GM18511 (cell line): ENCODE data around the gene SASH1.
"Not testable (repeated sequence)": the region's sequence is repeated elsewhere in the genome, so short reads cannot be mapped to it uniquely, and the experiment has no call there.

Experiments used
- ATAC-seq: cut with Tn5 transposase; IDR thresholded peaks from one replicate; pipeline ENCODE4 v1.9.1; 2021; ENCODE audit warnings: mild to moderate bottlenecking, moderate library complexity; ENCODE audit not compliant: unreplicated experiment

SASH1 gene

DNA sequence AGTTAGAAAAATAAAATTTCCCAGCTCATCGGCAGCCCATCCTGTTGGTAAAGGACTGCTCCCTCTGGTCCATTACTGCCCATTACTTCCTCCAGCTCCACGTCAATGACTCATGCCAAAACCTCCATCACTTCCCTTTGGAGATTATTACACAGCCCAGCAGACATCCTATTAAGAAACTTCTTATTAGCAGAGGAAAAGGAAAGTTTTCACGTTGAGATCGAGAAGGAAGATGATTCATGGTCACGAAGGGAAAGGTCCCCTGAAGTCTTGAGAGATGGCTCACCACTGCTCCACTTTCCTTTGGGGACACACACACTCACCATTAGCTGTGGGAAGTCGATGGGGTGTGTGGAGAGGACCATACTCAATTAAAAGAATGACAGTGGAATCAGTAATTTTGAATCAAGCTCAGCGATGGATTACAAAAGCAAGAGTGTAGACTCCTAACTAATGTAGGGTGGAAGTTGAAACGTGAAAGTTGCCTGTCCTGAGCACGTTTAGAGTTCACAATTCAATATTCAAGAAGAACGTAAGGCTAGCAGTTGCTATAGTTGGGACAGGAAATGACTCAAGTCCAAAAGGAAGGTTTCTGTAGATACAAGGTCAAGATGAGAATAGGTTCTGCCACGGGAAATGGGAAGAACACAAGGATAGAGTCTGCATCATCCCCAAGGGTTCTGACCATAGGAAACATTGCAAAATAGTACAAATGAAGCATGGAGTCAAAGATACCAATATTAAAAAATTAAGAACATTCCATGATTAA lies 21.6 kb downstream of the SASH1 start:
- ATAC-seq = no peak

DNA sequence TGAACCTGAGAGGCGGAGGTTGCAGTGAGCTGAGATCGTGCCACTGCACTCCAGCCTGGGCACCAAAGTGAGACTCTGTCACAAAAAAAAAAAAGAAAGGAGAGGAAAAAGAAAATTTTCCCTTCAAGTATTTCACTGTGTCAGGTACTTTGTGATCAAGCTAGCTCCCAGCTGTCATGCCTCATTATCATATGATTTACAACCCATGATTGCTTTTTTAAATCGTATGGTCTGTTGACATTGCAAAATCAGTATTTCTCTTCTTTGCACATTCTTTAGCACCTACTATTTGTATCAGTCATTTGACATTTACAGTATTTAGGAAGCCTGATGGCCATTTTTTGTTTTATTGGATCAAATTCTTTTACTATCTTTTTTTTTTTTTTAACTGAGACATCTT lies 22.4 kb downstream of the SASH1 start:
- ATAC-seq = no peak

DNA sequence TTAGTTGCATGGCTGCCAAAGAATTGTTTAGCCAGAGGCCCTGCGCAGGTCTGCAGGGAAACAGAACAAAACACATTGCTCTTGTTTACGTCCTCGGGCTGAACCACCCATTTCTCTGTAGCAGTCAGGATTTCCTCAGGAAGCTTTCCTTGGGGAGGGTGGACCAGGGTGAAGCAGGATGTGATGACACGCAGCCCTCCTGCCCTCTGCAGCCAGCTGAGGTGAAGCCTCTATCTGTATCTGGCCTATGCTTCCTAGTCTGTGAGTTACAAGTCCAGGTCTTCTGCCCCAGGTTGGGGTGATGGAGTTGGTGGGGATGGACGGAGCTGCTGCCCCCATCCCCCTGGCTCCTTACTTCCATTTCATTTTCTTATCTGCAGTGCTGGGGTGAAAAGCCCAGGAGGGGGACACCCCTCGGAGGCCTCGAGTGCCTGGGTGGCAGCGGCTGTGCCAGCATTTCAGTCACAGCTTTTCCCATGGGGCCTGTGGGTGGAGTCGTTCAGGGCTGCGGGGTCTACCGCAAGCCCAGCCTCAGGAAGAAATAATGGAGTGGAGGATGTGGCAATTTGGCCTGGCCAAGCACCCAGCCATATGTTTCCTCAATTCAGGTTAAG lies 24.9 kb downstream of the SASH1 start:
- peak; percentile 51 for ATAC-seq

DNA sequence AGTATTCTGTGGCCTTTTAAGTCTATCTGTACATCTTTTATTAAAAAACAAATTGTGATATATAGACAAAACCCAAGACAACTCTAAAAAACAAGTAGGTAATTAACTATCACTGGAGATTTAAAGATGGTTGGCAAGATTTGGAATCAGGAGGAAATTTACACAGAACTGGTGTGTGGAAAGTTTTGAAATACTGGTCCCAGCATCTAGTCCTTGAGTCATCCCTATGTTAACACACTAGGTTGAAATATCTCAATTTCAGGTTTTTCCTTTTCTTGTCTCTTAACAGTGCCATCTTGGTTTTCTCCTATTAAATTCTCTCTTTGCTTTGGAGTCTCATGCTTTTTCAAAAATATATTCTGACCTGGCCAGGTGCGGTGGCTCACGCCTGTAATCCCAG lies 27.5 kb downstream of the SASH1 start:
- ATAC-seq = no peak

DNA sequence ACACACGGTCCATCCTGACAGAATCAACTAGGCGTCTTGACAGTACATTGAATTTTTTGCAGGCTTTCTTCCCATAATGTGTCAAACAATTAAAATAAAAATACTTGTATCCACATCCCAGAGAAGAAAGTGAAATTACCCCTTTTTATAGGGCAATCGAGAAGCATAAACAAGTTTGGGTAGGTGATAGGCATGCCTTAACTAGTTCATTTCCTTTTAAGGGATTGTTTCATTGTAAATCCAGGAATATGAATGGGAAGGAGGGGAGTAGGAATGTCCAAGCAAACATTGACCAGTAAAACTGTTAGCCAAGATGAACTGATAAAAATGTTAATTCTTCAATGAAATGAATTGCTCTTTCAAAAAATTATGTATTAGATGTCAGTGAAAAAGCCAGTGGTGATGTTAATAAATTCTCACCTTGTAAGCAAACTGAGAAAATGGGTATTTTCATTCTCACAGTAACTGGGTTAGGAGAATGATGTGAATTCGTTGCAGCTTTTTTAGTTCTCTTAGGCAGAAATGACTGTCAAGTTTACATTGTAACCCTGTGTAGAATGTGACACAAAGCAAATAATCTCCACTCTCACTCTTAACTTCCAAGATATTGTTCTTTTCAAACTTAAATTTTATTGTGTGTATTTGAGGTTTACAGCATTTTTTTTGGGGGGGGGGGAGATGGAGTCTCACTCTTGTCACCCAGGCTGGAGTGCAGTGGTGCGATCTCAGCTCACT lies 31.6 kb downstream of the SASH1 start:
- ATAC-seq = no peak

DNA sequence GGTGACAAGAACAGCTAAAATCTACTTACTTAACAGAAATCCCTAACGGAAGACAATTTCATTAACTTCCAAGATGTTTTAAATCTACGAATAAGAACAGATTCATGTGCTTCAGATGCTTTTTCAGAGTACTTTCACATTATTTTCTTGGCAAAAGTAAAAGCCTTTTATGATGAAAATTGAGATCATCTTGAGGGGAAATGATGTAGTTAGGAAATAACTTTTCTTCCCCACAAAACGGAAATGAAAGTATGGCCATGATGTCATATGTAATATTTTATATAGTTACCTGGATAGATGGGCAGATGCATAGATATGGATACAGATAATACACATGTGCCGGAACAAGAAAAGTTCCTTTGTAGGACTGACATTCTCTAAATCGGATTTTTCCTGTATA lies 32.8 kb downstream of the SASH1 start:
- no peak for ATAC-seq

DNA sequence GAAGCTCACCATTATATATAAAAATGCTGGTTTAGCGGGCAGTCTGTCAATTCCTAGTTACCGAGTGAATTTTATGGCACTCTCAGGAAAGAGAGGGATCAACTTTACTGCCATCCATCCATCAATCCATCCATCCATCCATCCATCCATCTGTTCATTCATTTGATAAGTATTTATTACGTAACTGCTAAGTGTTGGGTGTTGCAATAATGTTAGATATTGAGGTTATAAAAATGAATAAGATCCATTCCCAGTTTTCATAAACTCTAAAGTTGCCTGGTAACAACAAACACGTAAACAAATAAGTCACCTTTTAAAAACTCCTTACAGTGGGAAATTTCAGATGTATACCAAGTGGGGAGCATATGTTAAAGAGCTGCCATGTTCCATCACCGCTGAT lies 36.8 kb downstream of the SASH1 start:
- ATAC-seq = no peak

DNA sequence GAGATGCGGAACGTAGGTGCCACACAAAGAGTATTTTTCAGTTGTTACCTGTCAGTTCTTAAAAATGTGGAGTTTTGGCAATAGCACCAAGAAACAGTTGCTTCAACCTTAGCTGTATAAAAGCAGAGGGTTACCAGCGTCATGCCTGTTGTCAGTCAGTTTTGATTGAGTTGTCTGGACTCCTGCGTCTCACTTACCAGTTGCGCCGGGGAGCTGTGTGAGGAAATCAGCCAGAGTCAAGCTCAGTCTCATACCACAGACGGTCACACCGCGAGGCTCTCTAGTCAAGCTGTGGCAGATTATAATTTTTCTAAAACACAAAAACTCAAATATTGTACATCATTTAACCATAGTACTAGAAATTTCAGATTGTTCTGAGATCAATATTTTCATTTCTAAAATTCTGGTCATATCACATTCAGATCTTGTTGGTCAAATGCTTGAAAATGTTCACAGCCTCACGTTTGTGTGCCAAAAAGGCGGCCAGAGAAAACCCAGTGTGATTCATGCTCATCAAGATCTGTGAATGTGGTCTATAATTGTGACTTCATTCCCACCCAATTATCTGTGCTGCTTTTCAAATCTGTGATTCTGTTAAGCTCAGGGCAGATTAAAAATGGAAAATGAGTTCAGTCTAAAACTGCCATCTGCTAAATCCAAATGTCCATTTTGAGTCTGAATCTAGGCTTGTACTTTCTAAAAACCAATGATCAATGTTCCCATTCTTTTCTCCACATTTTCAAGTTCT lies 37.5 kb downstream of the SASH1 start:
- no peak for ATAC-seq

DNA sequence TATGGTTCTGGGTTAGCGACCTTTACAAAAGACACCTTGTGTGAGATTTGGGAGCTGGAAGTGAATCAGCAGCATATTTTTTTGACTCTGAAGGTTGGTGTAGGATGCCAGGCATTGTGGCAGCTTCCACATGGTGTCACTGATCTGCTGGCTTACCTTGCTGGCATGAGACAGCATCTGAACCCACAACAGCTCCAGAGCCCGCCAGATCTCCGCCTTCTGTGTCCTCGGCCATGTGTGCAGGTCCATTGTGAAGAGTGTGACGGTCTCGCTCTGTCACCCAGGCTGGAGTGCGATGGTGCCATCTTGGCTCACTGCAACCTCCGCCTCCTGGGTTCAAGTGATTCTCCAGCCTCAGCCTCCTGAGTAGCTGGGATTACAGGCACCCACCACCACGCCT lies 39.4 kb downstream of the SASH1 start:
- not testable (repeated sequence) for ATAC-seq

DNA sequence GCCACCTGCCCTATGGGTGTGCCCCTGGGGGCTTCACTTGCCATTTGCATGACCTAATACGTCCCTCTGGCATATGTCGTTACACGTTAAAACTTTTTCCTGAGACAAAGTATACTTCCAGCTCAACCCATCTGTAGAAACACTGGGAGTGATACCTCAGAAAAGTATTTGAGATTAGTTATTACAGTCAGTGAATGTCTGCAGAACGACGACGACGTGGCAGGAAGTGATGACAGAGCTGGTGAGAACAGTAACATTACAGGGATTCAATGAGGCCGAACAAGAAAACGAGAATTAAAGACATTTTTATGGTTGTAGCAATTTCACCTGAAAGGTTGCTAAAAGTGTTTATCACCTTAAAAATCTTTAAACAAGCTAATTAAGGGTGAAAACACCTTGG lies 40.2 kb downstream of the SASH1 start:
- no peak for ATAC-seq

DNA sequence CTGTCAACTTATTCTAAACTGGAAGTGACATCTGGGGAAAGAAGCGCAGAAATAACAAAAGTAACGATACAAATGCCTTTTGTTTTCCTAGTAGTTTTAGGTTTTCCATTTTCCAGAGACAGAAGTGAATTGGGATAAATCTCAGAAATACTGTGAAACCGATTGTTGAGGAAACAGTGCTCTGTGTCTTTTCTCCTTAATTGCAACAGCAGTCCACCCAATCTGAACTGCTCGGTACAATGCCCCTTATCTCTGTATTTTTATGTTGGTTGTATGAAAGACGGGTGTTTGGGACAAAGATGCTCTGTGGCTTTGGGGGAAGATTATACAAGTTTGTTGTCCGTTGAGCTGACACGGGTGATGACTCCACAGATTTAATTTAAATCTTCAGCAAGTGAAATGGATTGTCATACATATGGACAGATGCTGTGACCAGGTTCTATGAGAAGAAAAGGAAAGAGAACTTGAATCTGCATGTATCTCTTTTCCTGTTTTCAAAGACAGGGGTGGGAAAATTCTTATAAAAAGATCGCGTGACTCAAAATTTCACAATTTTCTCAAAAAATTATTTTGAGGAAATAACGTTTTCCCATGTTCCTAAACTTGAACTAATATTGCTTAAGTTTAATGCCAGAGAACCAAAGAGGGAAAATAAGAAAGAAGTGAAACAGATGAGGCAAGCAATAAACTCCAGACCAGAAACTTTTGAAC lies 41.2 kb downstream of the SASH1 start:
- no peak for ATAC-seq

DNA sequence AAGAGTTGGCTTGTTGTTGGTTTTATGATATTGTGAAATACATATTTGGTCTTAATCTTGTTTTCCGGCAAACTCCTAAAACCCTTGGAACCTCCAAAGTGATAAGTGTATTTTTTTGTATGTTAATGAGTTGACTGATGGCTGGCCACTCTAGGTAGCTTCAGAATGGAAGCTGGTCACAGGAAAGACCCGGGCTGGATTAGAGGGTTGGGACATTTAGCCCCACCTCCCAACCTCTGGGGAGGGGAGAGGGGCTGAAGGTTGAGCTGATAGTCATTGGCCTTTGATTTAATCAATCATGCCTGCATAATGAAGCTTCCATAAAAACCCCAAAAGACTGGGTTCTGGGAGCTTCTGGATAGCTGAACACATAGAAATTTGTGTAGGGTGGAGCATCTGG lies 42.7 kb downstream of the SASH1 start:
- ATAC-seq = no peak

DNA sequence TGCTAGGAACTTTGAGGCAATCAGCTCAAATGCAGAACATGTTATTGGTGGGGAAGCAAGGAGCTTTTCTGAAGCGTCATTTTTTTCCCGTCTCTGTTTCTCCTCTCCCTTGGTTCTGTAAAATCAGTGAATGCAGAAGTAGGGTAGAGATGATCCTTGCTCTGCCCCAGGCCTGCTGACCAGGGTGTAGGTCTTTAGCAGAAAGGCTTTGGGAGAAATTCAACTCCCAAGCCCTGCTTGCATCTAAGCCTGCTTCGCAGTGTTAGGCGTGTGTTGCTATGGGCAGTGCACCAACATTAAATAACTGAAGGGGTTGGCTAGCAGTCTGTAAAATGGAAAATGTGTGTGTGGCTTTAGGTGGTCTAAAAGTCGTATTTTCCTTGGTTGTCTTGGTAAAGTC lies 45.9 kb downstream of the SASH1 start:
- ATAC-seq = no peak

DNA sequence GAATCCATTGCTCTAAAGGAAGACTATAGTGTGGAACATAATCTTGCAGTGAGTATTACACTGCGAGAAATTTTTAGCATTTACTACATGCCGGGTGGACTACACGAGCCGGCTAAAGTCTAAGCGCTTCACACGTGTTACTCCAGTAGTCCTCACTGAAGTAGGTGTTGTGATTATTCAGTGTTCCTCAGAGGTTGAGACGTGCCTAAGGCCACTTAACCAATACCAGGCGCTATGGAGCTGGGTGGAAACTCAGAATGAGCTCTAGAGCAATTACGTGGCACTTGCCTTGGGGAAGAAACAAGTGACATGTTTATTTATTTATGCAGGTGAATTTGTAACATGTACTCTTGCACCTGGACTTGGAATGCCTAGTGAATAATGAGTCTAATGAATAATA lies 46.4 kb downstream of the SASH1 start:
- no peak for ATAC-seq

DNA sequence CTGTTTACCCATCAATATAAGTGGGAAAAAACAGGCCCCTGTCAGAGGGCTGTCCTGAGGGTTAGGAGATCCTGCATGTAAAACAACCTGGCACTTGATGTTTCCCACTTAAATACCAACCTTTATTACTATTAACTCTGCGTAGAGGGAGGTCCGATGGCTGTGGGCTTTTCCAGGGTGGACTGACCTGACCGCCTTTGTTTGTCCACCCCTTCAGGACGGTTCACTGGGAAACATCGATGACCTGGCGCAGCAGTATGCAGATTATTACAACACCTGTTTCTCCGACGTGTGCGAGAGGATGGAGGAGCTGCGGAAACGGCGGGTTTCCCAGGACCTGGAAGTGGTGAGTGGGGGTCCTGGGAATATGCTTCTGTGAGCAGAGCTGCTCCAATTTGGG lies 47.3 kb downstream of the SASH1 start:
- ATAC-seq = no peak

DNA sequence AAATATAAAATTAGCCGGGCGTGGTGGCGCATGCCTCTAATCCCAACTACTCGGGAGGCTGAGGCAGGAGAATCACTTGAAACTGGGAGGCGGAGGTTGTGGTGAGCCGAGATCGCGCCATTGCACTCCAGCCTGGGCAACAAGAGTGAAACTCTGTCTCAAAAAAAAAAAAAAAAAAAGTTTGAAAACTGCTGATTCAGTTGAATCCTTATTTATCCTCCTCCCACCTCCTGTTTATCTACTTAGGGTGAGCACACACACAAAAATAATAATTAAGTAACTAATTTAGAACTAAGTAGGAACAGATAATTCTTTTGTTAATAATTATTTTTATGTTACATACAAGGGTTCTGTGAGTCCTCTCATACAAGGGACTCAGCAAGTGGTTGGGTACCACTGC lies 49.5 kb downstream of the SASH1 start:
- not testable (repeated sequence) for ATAC-seq

DNA sequence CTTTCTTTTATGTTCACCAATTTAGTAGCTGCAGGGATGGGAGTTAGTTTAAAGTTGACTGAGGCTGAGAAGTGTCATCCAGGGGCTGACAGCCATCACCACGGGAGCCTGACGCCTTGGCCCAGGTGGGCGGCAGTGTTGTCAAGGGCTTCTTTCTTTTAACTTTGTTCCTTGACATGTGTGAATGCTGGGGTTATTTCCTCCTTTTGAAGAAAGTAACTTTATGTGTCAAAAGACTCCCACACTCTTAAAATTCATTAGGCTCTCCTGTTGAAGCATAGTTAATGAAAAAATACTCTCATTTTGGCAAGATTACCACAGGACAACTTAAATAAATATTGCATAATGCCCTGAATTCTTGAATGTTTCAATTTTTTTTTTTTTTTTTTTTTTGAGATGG lies 50.0 kb downstream of the SASH1 start:
- ATAC-seq = no peak

DNA sequence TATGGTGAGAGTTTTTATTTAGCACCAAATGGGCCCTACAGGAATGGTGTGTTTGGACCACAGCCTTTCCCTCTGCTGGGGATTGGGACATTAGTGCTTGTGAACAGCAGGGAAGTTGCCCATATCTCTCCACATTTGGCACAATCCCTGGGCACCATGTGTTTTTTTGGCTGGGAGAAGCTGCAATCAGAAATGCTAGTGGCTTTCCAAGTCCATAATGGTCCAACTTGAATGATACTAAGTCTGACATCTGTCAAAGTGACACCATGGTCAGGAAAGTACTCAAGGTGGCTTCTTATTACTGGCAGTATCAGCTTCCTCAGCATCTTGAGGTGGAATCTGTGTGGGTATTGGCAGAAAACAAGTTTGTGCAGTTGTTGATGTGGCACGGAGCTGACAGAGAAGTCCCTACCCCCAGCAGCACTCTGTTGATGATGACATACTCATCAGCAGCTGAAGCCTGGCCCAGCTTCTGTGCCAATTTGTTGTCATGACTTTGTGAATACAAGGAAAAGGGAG lies 53.0 kb downstream of the SASH1 start:
- ATAC-seq = no peak

DNA sequence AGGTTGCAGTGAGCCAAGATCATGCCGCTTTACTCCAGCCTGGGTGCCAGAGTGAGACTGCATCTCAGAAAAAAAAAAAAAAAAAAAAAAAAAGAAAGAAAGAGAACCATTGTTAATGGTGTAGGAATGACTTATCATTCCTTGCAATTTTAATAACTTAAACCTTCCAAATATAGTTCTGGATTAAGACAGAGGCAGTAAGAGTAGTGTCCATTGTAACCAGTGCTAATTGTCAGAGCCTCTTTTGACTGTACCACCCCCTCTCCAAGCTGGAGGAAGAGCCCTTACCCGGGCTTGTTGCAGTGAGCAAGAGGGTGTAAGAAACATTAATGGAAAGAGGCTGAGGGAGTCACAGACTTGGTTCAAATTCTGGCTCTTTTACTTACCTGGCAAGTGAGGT lies 53.8 kb downstream of the SASH1 start:
- ATAC-seq = no peak

DNA sequence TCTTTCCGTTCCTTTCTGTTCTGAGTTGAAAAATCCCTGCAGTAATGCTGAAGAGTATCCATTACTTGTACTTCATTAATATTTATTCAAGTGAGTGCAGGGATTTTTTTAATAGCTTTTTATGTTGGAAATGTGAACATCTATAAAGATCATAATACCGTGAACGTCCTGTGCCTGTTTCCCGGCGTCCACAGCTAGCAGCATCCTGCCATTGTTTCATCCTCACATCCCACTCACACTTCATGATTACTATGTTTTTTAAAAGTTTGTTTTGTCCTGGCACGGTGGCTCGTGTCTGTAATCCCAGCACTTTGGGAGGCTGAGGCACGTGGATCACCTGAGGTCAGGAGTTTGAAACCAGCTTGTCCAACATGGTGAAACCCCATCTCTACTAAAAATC lies 54.3 kb downstream of the SASH1 start:
- no peak for ATAC-seq

DNA sequence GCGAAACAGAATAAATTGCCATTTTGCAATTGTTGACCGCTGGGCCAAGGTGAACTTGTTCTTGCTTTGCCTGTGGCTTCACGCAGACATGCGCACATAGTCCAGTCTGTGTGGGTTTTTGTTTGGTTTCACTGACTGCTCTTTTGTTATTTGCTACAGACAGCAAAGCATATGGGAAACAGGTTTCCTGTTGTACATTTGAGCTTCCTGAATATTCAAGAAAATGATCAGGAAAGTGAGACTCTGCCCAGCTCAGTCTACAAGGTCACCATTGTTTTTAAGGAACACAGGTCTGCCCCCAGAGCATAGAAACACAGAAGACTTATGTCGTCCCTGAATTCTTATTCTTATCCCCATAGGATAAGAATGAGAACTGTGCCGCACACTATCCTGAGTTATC lies 55.6 kb downstream of the SASH1 start:
- no peak for ATAC-seq
